ENCODE measurements around the gene CHRDL2.

Gene CHRDL2

DNA sequence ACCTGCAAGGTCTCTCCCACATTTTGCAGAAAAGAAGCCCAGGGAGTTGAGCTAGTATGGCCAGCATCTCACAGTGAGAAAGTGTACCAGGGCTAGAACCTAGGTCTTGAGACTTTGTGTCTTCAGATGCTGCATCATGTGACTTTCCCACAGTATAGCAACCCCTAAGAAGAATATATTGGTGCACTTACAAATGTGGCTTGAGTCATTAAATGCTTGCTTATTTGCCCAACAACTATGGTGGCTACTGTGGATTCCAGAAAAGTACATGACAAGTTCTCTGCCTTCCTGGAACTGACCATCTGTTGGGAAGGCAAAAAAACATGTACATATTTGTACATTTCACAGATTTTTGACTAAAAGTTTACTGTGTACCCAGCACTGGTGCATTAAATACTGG lies 83.8 kb downstream of the CHRDL2 start:
- H3K4me3 Mint-ChIP-seq: no peak overlapping the region
- H3K9me3 Mint-ChIP-seq: no peaks in the 10 kb centered on the region
- no peaks in the 10 kb centered on the region for H3K4me1 Mint-ChIP-seq
- no peak overlapping the region for H3K27ac Mint-ChIP-seq
- peaks cover 25% of the 10 kb centered on the region for H3K36me3 Mint-ChIP-seq
- H3K27me3 Mint-ChIP-seq: no peaks in the 10 kb centered on the region

DNA sequence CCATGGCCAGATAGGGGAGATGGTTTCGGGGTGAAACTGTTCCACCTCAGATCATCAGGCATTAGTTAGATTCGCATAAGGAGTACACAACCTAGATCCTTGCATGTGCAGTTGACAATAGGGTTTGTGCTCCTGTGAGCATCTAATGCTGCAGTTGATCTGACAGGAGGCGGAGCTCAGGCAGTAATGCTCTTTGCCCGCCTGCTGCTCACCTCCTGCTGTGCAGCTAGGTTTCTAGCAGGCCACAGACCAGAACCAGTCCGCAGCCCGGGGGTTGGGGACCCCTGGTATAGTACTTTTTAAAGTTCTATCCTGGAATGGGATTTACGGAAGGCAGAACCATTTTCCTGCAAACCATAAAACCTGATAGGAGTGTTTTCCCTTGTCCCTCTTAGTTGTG lies 84.3 kb downstream of the CHRDL2 start:
- Mint-ChIP-seq H3K9me3 (no peaks in the 10 kb centered on the region), H3K4me1 (no peaks in the 10 kb centered on the region), H3K27me3 (no peaks in the 10 kb centered on the region), H3K4me3 (no peak overlapping the region), H3K27ac (no peak overlapping the region), H3K36me3 (peaks cover 25% of the 10 kb centered on the region)
